ENCODE results near the gene APBB2. TPM values are rescaled to one million over a fixed set of nuclear protein-coding genes. Genes with fewer than 3 reads are reported as not detected.

The APBB2 gene
- total RNA-seq, 1 experiment from 2014 or later: 46.0 TPM

- CTCF ChIA-PET: no interaction called here
Observed at GRCh38 chr4:40827758-40828157, 386.6 kb downstream of the APBB2 start.

GRCh38 chr4:40826821-40827220 is 387.5 kb downstream of the APBB2 start:
- ChIA-PET CTCF (no interaction called here), POLR2A (ENCODE audit: unreplicated experiment) (no interaction called here)
- H3F3A ChIP-seq (ENCODE audit: insufficient read depth, low read depth): no peaks in the 10 kb centered on the region
- H3K79me2 ChIP-seq (ENCODE audit: low read depth): no peaks in the 10 kb centered on the region
- H3K4me2 ChIP-seq: no peak overlapping the region
- H3K27me3 ChIP-seq (ENCODE audit: insufficient read depth, low read depth): no peaks in the 10 kb centered on the region
- no TSS peak for BruUV-seq (replicated peaks)
- no peak overlapping the region for H2AFZ ChIP-seq
- TF ChIP-seq CTCF (conservative IDR thresholded peaks at IDR 0.05): no peak
- no peak for TF ChIP-seq EZH2 (IDR thresholded peaks at IDR 0.05; ENCODE audit: low read depth)
- H3K9me2 ChIP-seq (ENCODE audit: insufficient read depth): no peaks in the 10 kb centered on the region
- no peaks in the 10 kb centered on the region for H3K36me3 ChIP-seq (ENCODE audit: low read depth)
- no peak overlapping the region for H3K27ac ChIP-seq
- H3K4me3 ChIP-seq: no peak overlapping the region
- no peaks in the 10 kb centered on the region for H3K4me1 ChIP-seq (replicated peaks; ENCODE audit: insufficient read depth)
- H3K9me3 ChIP-seq (ENCODE audit: insufficient read depth, low read depth): no peaks in the 10 kb centered on the region
- H4K20me1 ChIP-seq (ENCODE audit: insufficient read depth): no peaks in the 10 kb centered on the region
- no peak for DNase-seq
- intact Hi-C loops (cut with micrococcal nuclease; ENCODE audit: unreplicated experiment): no loop called here

More at GRCh38 chr4:40827758-40828157, 386.6 kb downstream of the APBB2 start:
- no peak overlapping the region for H3K27ac ChIP-seq
- H3K36me3 ChIP-seq (ENCODE audit: low read depth): no peaks in the 10 kb centered on the region
- POLR2A ChIA-PET (ENCODE audit: unreplicated experiment): no interaction called here
- H3K4me1 ChIP-seq (replicated peaks; ENCODE audit: insufficient read depth): no peaks in the 10 kb centered on the region
- no peaks in the 10 kb centered on the region for H3K79me2 ChIP-seq (ENCODE audit: low read depth)
- H3K9me3 ChIP-seq (ENCODE audit: insufficient read depth, low read depth): no peaks in the 10 kb centered on the region
- no peak overlapping the region for H3K4me3 ChIP-seq
- no peak overlapping the region for H3K4me2 ChIP-seq
- no TSS peak for BruUV-seq (replicated peaks)
- intact Hi-C loops (cut with micrococcal nuclease; ENCODE audit: unreplicated experiment): no loop called here
- no peak for DNase-seq
- H2AFZ ChIP-seq: no peak overlapping the region
- H3K27me3 ChIP-seq (ENCODE audit: insufficient read depth, low read depth): no peaks in the 10 kb centered on the region
- TF ChIP-seq CTCF (conservative IDR thresholded peaks at IDR 0.05): no peak
- TF ChIP-seq EZH2 (IDR thresholded peaks at IDR 0.05; ENCODE audit: low read depth): no peak
- H3F3A ChIP-seq (ENCODE audit: insufficient read depth, low read depth): no peaks in the 10 kb centered on the region
- H3K9me2 ChIP-seq (ENCODE audit: insufficient read depth): no peaks in the 10 kb centered on the region
- no peaks in the 10 kb centered on the region for H4K20me1 ChIP-seq (ENCODE audit: insufficient read depth)

GRCh38 chr4:40825014-40825838 is 389.1 kb downstream of the APBB2 start:
- H3K27me3 ChIP-seq (ENCODE audit: insufficient read depth, low read depth): no peaks in the 10 kb centered on the region
- no peaks in the 10 kb centered on the region for H3F3A ChIP-seq (ENCODE audit: insufficient read depth, low read depth)
- DNase-seq: no peak
- no peaks in the 10 kb centered on the region for H3K36me3 ChIP-seq (ENCODE audit: low read depth)
- no TSS peak for BruUV-seq (replicated peaks)
- TF ChIP-seq EZH2 (IDR thresholded peaks at IDR 0.05; ENCODE audit: low read depth): no peak
- TF ChIP-seq CTCF (conservative IDR thresholded peaks at IDR 0.05): no peak
- H3K4me1 ChIP-seq (replicated peaks; ENCODE audit: insufficient read depth): no peaks in the 10 kb centered on the region
- H4K20me1 ChIP-seq (ENCODE audit: insufficient read depth): no peaks in the 10 kb centered on the region
- ChIA-PET POLR2A (ENCODE audit: unreplicated experiment) (interaction anchor here (0.5 kb wide), 1 partner anchor 42 kb away, joined by 28 read pairs; no protein-coding TSS in a partner anchor), CTCF (no interaction called here)
- no peaks in the 10 kb centered on the region for H3K9me3 ChIP-seq (ENCODE audit: insufficient read depth, low read depth)
- intact Hi-C loops (cut with micrococcal nuclease; ENCODE audit: unreplicated experiment): no loop called here
- no peaks in the 10 kb centered on the region for H3K79me2 ChIP-seq (ENCODE audit: low read depth)
- H2AFZ ChIP-seq: no peak overlapping the region
- H3K27ac ChIP-seq: no peak overlapping the region
- no peaks in the 10 kb centered on the region for H3K9me2 ChIP-seq (ENCODE audit: insufficient read depth)
- H3K4me2 ChIP-seq: no peak overlapping the region
- no peak overlapping the region for H3K4me3 ChIP-seq
